CD4-positive, alpha-beta T cell treated with Interferon alpha-2 for 1 hour (primary cell): ENCODE measurements around the gene BCL7C.

Source experiments
- DNase-seq, 2 donors: peaks; one replicate each; pipeline ENCODE4 v3.0.0-alpha.2; 2020 to 2022

BCL7C gene

GRCh38 chr16:30922420-30922959 is 28.6 kb upstream of the BCL7C start:
- DNase-seq: peak; percentile 100

GRCh38 chr16:30921748-30922419 is 28.0 kb upstream of the BCL7C start:
- peak; percentile 86 to 90 for DNase-seq

GRCh38 chr16:30921459-30921747 is 27.5 kb upstream of the BCL7C start:
- no peak for DNase-seq

GRCh38 chr16:30920891-30921290 is 27.0 kb upstream of the BCL7C start:
- DNase-seq: no peak

- DNase-seq: no peak
These were observed 24.7 kb upstream of the BCL7C start for GRCh38 chr16:30918614-30919013.

- no peak for DNase-seq
These were observed 21.0 kb upstream of the BCL7C start for GRCh38 chr16:30914830-30915229.

GRCh38 chr16:30912794-30913412 is 19.0 kb upstream of the BCL7C start:
- DNase-seq: no peak

- no peak for DNase-seq
These were observed 16.7 kb upstream of the BCL7C start for GRCh38 chr16:30910427-30911029.

GRCh38 chr16:30907064-30907463 is 13.2 kb upstream of the BCL7C start:
- DNase-seq: no peak

- DNase-seq: no peak
These were observed 10.4 kb upstream of the BCL7C start for GRCh38 chr16:30904114-30904780.

- peak in 1 of 2 donors; percentile 36 for DNase-seq
These were observed 9.7 kb upstream of the BCL7C start for GRCh38 chr16:30903596-30903995.

GRCh38 chr16:30903002-30903401 is 9.1 kb upstream of the BCL7C start:
- DNase-seq: no peak

- peak; percentile 42 to 64 for DNase-seq
These were observed 8.4 kb upstream of the BCL7C start for GRCh38 chr16:30902029-30902972.

- DNase-seq: no peak
These were observed 7.5 kb upstream of the BCL7C start for GRCh38 chr16:30901201-30902028.

GRCh38 chr16:30900588-30900987 is 6.7 kb upstream of the BCL7C start:
- no peak for DNase-seq

GRCh38 chr16:30899794-30900193 is 5.9 kb upstream of the BCL7C start:
- DNase-seq: no peak

- DNase-seq: peak; percentile 79 to 83
These were observed 3.2 kb upstream of the BCL7C start for GRCh38 chr16:30896889-30897733.

GRCh38 chr16:30896261-30896888 is 2.5 kb upstream of the BCL7C start, which contains the start of gene CTF1:
CTF1 (plus strand) TSS chr16:30896614; CDS start chr16:30896644, 30 bp downstream.
- DNase-seq: no peak

- DNase-seq: peak in 1 of 2 donors; percentile 31
These were observed 1.9 kb upstream of the BCL7C start for GRCh38 chr16:30895627-30896260.
